SK-N-SH (cell line): ENCODE results near the gene FAM78A. TPM values are rescaled to one million over a fixed set of nuclear protein-coding genes. Genes with fewer than 3 reads are reported as not detected.

ENCODE experiments used
- CTCF ChIA-PET: fragments of 300-600, 350-600 bp; formaldehyde crosslinking; extraction: SDS; loops from one replicate; lab custom pipeline; 2021; lab: Yijun Ruan, JAX
- POLR2A ChIA-PET: fragments of 350-600 bp; sonication (Branson Sonifier 250); formaldehyde crosslinking; extraction: SDS; loops from one replicate; lab custom pipeline; 2020; ENCODE audit warnings: antibody characterized with exemption, inconsistent platforms; lab: Yijun Ruan, JAX
- DNase-seq: peaks from one replicate; pipeline ENCODE4 v3.0.0; 2012
- H2AFZ ChIP-seq: fragments of 200-600 bp; sonication (generic); 2 replicates; pipeline ENCODE4 v1.8.1; 2016; ENCODE audit warnings: antibody characterized with exemption, mild to moderate bottlenecking, low read depth
- H3F3A ChIP-seq: fragments of 200-600 bp; sonication (generic); replicated peaks from 2 replicates; pipeline ENCODE3; 2016; ENCODE audit warnings: antibody characterized with exemption, mild to moderate bottlenecking; ENCODE audit not compliant: insufficient read depth
- H3K27ac ChIP-seq, 2 experiments: fragments of 200-500 bp in 1 of 2; fragments of 200-600 bp in 1 of 2; sonication (Bioruptor generic) in 1 of 2; sonication (generic), shearing (Covaris generic) in 1 of 2; 2 replicates each; pipeline versions ENCODE4 v1.5.1 to v1.6.1; 2014 to 2016; ENCODE audit warnings: low read depth in 2 of 2, inconsistent platforms in 1 of 2, low read length in 1 of 2, mild to moderate bottlenecking in 1 of 2, mixed read lengths in 1 of 2
- H3K27me3 ChIP-seq: fragments of 200-600 bp; sonication (generic), shearing (Covaris generic); 2 replicates; pipeline ENCODE4 v1.6.1; 2016; ENCODE audit warnings: mixed run types; ENCODE audit not compliant: insufficient read depth
- H3K36me3 ChIP-seq, 2 experiments: fragments of 200-500 bp in 1 of 2; fragments of 200-600 bp in 1 of 2; sonication (Bioruptor generic) in 1 of 2; sonication (generic) in 1 of 2; replicated peaks in 1 of 2; 2 replicates each; pipeline versions ENCODE3 to v1.5.1; 2014 to 2016; ENCODE audit warnings: low read length in 1 of 2, mild to moderate bottlenecking in 1 of 2; ENCODE audit not compliant: insufficient read depth in 2 of 2, control insufficient read depth in 1 of 2
- H3K4me1 ChIP-seq, 2 experiments: fragments of 200-500 bp in 1 of 2; fragments of 200-600 bp in 1 of 2; sonication (Bioruptor generic) in 1 of 2; sonication (generic), shearing (Covaris generic) in 1 of 2; 2 replicates each; pipeline versions ENCODE4 v1.5.1 to v1.6.1; 2014 to 2016; ENCODE audit warnings: low read depth in 1 of 2, low read length in 1 of 2, mixed run types in 1 of 2; ENCODE audit not compliant: insufficient read depth in 2 of 2, control insufficient read depth in 1 of 2
- H3K4me2 ChIP-seq: fragments of 200-600 bp; sonication (generic), shearing (Covaris generic); 2 replicates; pipeline ENCODE4 v1.6.1; 2017; ENCODE audit warnings: mixed run types
- H3K4me3 ChIP-seq, 2 experiments: fragments of 200-500 bp in 1 of 2; fragments of 200-600 bp in 1 of 2; sonication (Bioruptor generic) in 1 of 2; sonication (generic), shearing (Covaris generic) in 1 of 2; 2 replicates each; pipeline versions ENCODE4 v1.5.1 to v1.8.1; 2014 to 2016; ENCODE audit warnings: low read depth in 2 of 2, inconsistent platforms in 1 of 2, low read length in 1 of 2, mild to moderate bottlenecking in 1 of 2, mixed read lengths in 1 of 2, moderate library complexity in 1 of 2
- H3K79me2 ChIP-seq: fragments of 200-600 bp; sonication (generic); 2 replicates; pipeline ENCODE4 v1.8.1; 2017; ENCODE audit warnings: mild to moderate bottlenecking; ENCODE audit not compliant: insufficient read depth
- H3K9ac ChIP-seq: fragments of 200-600 bp; sonication (generic); 2 replicates; pipeline ENCODE4 v1.6.1; 2017; ENCODE audit warnings: mixed run types
- H3K9me2 ChIP-seq: fragments of 200-600 bp; sonication (generic); 2 replicates; pipeline ENCODE4 v1.6.1; 2017; ENCODE audit warnings: mixed run types
- H3K9me3 ChIP-seq: fragments of 200-600 bp; sonication (generic); 2 replicates; pipeline ENCODE4 v1.6.1; 2017; ENCODE audit warnings: mixed run types, mild to moderate bottlenecking, moderate library complexity
- H4K20me1 ChIP-seq: fragments of 200-600 bp; sonication (generic); 2 replicates; pipeline ENCODE4 v1.6.1; 2017; ENCODE audit warnings: mild to moderate bottlenecking, mixed run types; ENCODE audit not compliant: insufficient read depth
- CHD2 ChIP-seq: fragments of 150-350 bp; IDR thresholded peaks from 2 replicates; pipeline ENCODE4 v1.6.1; 2018; ENCODE audit warnings: low read length; ENCODE audit not compliant: partially characterized antibody
- ELF1 ChIP-seq: IDR thresholded peaks from 2 replicates; pipeline ENCODE4 v1.4.0; 2012
- EP300 ChIP-seq, 2 experiments: IDR thresholded peaks; 2 replicates each; pipeline versions ENCODE4 v1.4.0 to v1.6.1; 2012; ENCODE audit warnings: borderline replicate concordance in 1 of 2, low read depth in 1 of 2, low read length in 1 of 2
- JUND ChIP-seq: IDR thresholded peaks from 2 replicates; pipeline ENCODE4 v1.4.0; 2012
- MEF2A ChIP-seq: IDR thresholded peaks from 2 replicates; pipeline ENCODE4 v1.4.0; 2012; ENCODE audit warnings: low read depth, borderline replicate concordance
- MXI1 ChIP-seq: IDR thresholded peaks from 2 replicates; pipeline ENCODE4 v1.6.1; 2012; ENCODE audit warnings: mild to moderate bottlenecking, low read depth, low read length, improper control_type of control experiment
- NFIC ChIP-seq: IDR thresholded peaks from 2 replicates; pipeline ENCODE4 v1.4.0; 2012; ENCODE audit warnings: borderline replicate concordance
- RAD21 ChIP-seq: IDR thresholded peaks from 2 replicates; pipeline ENCODE4 v1.6.1; 2012; ENCODE audit warnings: mild to moderate bottlenecking, low read length
- RCOR1 ChIP-seq: fragments of 150-350 bp; IDR thresholded peaks from 2 replicates; pipeline ENCODE4 v1.6.1; 2017; ENCODE audit warnings: antibody characterized with exemption, low read length
- RFX5 ChIP-seq: IDR thresholded peaks from 2 replicates; pipeline ENCODE4 v1.6.1; 2012; ENCODE audit warnings: mild to moderate bottlenecking, improper control_type of control experiment, low read length
- TAF1 ChIP-seq: IDR thresholded peaks from 2 replicates; pipeline ENCODE4 v1.6.1; 2012; ENCODE audit warnings: low read depth, mild to moderate bottlenecking, low read length, moderate library complexity, borderline replicate concordance
- TCF12 ChIP-seq: IDR thresholded peaks from 2 replicates; pipeline ENCODE4 v1.4.0; 2012
- WGBS: methylation state at CpG from one replicate; pipeline ENCODE4 v1.1.6; 2017; ENCODE audit warnings: low lambda C conversion rate; 5-methylcytosine and 5-hydroxymethylcytosine counted together
- polyA plus RNA-seq, 3 experiments: library from polyadenylated mRNA; depleted of rRNA; stranded (reverse); fragments of >200 nt; gene quantifications; 2 replicates each; pipeline ENCODE4 v1.2.3, GENCODE V29; 2012
- TF ChIP-seq, protein P1 (sequence below): fragments of 200-600 bp; sonication (generic); IDR thresholded peaks from 2 replicates; pipeline ENCODE4 v1.6.1; 2017; ENCODE audit warnings: antibody characterized with exemption, mild to moderate bottlenecking, moderate library complexity
- TF ChIP-seq, protein P2 (sequence below): fragments of 150-350 bp; IDR thresholded peaks from 2 replicates; pipeline ENCODE4 v1.6.1; 2017; ENCODE audit warnings: antibody characterized with exemption, low read length, low read depth, borderline replicate concordance
- TF ChIP-seq, protein P3 (sequence below): IDR thresholded peaks from 2 replicates; pipeline ENCODE4 v1.6.1; 2012; ENCODE audit warnings: mild to moderate bottlenecking, low read depth, low read length, moderate library complexity
- TF ChIP-seq, protein P4 (sequence below): IDR thresholded peaks from 2 replicates; pipeline ENCODE4 v1.4.0; 2012; ENCODE audit warnings: low read depth, borderline replicate concordance
- TF ChIP-seq, protein P5 (sequence below): IDR thresholded peaks from 2 replicates; pipeline ENCODE4 v1.4.0; 2012; ENCODE audit warnings: low read depth, borderline replicate concordance
- TF ChIP-seq, protein P6 (sequence below): IDR thresholded peaks from 2 replicates; pipeline ENCODE4; 2012

The FAM78A gene
- polyA plus RNA-seq, 1 of the 3 experiments (the other 2 are of a cell fraction), result 1.0 TPM

DNA sequence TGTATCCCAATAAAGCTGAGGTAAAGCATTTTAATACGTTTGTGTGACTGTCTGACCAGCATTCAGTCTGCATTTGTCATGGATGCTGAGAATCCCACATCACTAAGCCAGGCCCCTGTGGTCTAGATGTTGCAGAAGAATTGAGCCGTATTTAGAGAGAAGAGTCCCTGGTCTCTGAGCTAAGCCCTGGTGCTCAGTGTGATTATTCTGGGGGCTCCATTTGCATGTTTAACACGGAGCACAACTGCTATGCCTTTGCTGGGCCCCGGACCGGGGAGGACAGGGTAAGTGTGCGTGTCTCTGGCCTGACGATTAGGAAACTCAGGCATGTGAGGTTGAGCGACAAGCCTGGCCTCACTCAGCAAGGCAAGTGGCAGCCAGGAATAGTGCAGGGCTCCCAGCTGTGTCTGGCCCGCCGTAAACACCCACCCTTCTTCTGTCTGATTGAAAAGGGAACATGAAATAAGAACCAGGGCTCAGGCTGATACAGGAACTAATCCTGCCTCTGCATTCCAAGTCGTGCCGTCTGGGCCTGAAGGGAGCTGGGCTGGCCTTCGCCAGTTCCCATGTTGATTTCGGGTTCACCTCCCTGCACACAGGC is 22.3 kb downstream of the FAM78A start (continued):
- TF ChIP-seq, protein P1, sequence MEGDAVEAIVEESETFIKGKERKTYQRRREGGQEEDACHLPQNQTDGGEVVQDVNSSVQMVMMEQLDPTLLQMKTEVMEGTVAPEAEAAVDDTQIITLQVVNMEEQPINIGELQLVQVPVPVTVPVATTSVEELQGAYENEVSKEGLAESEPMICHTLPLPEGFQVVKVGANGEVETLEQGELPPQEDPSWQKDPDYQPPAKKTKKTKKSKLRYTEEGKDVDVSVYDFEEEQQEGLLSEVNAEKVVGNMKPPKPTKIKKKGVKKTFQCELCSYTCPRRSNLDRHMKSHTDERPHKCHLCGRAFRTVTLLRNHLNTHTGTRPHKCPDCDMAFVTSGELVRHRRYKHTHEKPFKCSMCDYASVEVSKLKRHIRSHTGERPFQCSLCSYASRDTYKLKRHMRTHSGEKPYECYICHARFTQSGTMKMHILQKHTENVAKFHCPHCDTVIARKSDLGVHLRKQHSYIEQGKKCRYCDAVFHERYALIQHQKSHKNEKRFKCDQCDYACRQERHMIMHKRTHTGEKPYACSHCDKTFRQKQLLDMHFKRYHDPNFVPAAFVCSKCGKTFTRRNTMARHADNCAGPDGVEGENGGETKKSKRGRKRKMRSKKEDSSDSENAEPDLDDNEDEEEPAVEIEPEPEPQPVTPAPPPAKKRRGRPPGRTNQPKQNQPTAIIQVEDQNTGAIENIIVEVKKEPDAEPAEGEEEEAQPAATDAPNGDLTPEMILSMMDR, result no peak

DNA sequence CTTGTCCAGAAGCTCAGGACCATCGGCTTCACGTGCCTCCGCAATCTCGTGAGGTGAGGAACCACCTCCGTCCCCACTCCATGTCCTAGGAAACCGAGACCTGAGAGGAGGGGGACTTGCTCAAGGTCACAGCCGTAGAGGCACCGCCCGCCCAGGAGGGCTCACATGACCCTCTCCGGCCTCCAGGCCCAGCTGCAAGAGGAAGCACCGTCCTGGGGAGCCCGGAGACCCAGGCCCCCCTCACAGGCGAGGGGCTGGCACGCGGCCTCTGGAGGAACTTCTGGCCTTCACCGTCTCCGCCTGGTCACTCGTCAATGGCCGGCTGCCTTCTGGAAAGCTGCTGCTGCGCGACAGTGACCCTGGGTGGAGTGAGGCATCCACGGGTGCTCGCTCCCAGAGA is 24.2 kb downstream of the FAM78A start:
- H3F3A ChIP-seq, result peaks cover 9% of the 10 kb centered on the region
- ChIA-PET POLR2A (no interaction called here), CTCF (interaction anchor here (1.4 kb wide), 1 partner anchor 84 kb away, joined by 8 read pairs; no protein-coding TSS in a partner anchor)
- H3K9me3 ChIP-seq, result no peaks in the 10 kb centered on the region
- no peak overlapping the region for H3K9ac ChIP-seq
- no peak overlapping the region for H3K27ac ChIP-seq
- H3K4me2 ChIP-seq, result no peak overlapping the region
- H3K9me2 ChIP-seq, result no peaks in the 10 kb centered on the region
- H3K4me1 ChIP-seq, result peaks cover 5 to 11% of the 10 kb centered on the region in 2 experiments; a peak in 2 of 4 replicates
- H3K79me2 ChIP-seq, result no peaks in the 10 kb centered on the region
- H2AFZ ChIP-seq, result no peak overlapping the region
- no peaks in the 10 kb centered on the region for H3K27me3 ChIP-seq
- no peak overlapping the region for H3K4me3 ChIP-seq
- H4K20me1 ChIP-seq, result no peaks in the 10 kb centered on the region
- whole genome bisulfite sequencing, result 87% methylated on average over 11 of the region's 23 CpGs
- DNase-seq, result no peak
- H3K36me3 ChIP-seq, result no peaks in the 10 kb centered on the region
- TF ChIP-seq RFX5 (no peak), NFIC (no peak), ELF1 (no peak), MXI1 (no peak), CHD2 (no peak), JUND (no peak), EP300 (IDR thresholded peaks at IDR 0.05; ENCODE audit: borderline replicate concordance in 1 of 2, low read depth in 1 of 2, low read length in 1 of 2) (no peak), RCOR1 (no peak), MEF2A (no peak), TAF1 (no peak), RAD21 (no peak), TCF12 (no peak)
- TF ChIP-seq, protein P2, sequence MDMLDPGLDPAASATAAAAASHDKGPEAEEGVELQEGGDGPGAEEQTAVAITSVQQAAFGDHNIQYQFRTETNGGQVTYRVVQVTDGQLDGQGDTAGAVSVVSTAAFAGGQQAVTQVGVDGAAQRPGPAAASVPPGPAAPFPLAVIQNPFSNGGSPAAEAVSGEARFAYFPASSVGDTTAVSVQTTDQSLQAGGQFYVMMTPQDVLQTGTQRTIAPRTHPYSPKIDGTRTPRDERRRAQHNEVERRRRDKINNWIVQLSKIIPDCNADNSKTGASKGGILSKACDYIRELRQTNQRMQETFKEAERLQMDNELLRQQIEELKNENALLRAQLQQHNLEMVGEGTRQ, result no peak
- TF ChIP-seq, protein P1, result no peak
- TF ChIP-seq, protein P3, sequence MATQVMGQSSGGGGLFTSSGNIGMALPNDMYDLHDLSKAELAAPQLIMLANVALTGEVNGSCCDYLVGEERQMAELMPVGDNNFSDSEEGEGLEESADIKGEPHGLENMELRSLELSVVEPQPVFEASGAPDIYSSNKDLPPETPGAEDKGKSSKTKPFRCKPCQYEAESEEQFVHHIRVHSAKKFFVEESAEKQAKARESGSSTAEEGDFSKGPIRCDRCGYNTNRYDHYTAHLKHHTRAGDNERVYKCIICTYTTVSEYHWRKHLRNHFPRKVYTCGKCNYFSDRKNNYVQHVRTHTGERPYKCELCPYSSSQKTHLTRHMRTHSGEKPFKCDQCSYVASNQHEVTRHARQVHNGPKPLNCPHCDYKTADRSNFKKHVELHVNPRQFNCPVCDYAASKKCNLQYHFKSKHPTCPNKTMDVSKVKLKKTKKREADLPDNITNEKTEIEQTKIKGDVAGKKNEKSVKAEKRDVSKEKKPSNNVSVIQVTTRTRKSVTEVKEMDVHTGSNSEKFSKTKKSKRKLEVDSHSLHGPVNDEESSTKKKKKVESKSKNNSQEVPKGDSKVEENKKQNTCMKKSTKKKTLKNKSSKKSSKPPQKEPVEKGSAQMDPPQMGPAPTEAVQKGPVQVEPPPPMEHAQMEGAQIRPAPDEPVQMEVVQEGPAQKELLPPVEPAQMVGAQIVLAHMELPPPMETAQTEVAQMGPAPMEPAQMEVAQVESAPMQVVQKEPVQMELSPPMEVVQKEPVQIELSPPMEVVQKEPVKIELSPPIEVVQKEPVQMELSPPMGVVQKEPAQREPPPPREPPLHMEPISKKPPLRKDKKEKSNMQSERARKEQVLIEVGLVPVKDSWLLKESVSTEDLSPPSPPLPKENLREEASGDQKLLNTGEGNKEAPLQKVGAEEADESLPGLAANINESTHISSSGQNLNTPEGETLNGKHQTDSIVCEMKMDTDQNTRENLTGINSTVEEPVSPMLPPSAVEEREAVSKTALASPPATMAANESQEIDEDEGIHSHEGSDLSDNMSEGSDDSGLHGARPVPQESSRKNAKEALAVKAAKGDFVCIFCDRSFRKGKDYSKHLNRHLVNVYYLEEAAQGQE, result no peak
- TF ChIP-seq, protein P4, sequence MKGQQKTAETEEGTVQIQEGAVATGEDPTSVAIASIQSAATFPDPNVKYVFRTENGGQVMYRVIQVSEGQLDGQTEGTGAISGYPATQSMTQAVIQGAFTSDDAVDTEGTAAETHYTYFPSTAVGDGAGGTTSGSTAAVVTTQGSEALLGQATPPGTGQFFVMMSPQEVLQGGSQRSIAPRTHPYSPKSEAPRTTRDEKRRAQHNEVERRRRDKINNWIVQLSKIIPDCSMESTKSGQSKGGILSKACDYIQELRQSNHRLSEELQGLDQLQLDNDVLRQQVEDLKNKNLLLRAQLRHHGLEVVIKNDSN, result no peak
- TF ChIP-seq, protein P5, sequence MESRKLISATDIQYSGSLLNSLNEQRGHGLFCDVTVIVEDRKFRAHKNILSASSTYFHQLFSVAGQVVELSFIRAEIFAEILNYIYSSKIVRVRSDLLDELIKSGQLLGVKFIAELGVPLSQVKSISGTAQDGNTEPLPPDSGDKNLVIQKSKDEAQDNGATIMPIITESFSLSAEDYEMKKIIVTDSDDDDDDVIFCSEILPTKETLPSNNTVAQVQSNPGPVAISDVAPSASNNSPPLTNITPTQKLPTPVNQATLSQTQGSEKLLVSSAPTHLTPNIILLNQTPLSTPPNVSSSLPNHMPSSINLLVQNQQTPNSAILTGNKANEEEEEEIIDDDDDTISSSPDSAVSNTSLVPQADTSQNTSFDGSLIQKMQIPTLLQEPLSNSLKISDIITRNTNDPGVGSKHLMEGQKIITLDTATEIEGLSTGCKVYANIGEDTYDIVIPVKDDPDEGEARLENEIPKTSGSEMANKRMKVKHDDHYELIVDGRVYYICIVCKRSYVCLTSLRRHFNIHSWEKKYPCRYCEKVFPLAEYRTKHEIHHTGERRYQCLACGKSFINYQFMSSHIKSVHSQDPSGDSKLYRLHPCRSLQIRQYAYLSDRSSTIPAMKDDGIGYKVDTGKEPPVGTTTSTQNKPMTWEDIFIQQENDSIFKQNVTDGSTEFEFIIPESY, result no peak
- TF ChIP-seq, protein P6, sequence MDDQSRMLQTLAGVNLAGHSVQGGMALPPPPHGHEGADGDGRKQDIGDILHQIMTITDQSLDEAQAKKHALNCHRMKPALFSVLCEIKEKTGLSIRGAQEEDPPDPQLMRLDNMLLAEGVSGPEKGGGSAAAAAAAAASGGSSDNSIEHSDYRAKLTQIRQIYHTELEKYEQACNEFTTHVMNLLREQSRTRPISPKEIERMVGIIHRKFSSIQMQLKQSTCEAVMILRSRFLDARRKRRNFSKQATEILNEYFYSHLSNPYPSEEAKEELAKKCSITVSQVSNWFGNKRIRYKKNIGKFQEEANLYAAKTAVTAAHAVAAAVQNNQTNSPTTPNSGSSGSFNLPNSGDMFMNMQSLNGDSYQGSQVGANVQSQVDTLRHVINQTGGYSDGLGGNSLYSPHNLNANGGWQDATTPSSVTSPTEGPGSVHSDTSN, result no peak
